Bone marrow (tissue), 2 donors: Measurements from ENCODE around the gene GOLGA8K.
"Not testable (repeated sequence)": the region's sequence is repeated elsewhere in the genome, so short reads cannot be mapped to it uniquely, and the experiment has no call there.

Experiments used
- DNase-seq, 2 donors: peaks; one replicate each; lab custom pipeline; 2025; lab: John Stamatoyannopoulos, UW

Gene GOLGA8K, protein sequence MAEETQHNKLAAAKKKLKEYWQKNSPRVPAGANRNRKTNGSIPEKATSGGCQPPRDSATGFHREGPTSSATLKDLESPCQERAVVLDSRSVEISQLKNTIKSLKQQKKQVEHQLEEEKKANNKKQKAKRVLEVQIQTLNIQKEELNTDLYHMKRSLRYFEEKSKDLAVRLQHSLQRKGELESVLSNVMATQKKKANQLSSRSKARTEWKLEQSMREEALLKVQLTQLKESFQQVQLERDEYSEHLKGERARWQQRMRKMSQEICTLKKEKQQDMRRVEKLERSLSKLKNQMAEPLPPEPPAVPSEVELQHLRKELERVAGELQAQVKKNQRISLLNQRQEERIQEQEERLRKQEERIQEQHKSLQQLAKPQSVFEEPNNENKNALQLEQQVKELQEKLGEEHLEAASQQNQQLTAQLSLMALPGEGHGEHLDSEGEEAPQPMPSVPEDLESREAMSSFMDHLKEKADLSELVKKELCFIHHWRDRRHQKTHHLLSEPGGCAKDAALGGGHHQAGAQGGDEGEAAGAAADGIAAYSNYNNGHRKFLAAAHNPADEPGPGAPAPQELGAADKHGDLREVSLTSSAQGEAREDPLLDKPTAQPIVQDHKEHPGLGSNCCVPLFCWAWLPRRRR

DNA sequence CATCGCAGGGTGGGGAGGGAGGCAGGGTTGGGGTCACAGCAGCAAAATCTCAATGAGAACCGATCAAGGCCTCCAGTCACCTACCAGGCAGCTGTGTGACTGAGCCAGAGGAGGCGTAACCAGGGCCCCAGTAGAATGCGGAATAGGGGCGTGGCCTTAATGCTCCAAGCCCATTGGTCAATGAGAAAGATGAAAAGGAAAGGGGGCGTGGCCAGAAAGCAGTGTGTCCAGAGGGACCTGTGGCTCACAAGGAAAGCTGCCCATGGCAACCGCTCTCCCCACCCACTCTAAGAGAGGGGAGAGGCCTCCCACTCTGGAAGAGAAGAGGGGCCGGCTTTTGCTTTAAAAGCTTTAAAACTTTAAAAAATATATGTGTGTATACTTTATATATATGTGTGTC lies at the start of gene GOLGA8K:
Gene GOLGA8K, minus strand, starts transcription at position 101 of the 400 bp plus-strand sequence. Its CDS starts 98 bp downstream, at position 3.
- not testable (repeated sequence) for DNase-seq

DNA sequence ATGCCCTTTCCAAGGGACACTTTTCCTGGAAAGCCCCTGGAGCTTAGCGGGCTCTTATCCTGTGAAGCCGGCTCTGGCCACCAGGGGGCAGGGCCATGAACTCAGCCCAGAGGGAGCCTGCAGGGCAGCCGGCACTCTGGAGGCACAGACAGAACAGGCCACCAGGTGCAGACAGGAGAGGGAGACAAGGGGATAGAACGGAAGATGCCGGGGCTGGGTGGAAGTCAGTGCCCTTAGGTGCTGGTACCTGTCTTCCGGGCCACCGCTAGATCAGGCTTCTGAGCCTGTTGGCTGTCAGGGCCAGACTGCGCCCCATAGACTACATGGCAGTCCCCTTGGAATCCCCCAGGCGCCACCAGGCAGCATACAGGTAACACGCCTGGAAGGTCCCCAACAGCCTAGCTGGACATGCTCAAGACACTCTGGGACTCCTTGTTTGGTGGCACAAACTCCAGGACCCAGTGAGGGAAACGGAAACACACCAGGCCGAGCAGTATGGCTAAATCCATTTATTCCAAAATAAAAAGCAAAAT lies 37.4 kb upstream of the GOLGA8K start:
- DNase-seq, result not testable (repeated sequence)

DNA sequence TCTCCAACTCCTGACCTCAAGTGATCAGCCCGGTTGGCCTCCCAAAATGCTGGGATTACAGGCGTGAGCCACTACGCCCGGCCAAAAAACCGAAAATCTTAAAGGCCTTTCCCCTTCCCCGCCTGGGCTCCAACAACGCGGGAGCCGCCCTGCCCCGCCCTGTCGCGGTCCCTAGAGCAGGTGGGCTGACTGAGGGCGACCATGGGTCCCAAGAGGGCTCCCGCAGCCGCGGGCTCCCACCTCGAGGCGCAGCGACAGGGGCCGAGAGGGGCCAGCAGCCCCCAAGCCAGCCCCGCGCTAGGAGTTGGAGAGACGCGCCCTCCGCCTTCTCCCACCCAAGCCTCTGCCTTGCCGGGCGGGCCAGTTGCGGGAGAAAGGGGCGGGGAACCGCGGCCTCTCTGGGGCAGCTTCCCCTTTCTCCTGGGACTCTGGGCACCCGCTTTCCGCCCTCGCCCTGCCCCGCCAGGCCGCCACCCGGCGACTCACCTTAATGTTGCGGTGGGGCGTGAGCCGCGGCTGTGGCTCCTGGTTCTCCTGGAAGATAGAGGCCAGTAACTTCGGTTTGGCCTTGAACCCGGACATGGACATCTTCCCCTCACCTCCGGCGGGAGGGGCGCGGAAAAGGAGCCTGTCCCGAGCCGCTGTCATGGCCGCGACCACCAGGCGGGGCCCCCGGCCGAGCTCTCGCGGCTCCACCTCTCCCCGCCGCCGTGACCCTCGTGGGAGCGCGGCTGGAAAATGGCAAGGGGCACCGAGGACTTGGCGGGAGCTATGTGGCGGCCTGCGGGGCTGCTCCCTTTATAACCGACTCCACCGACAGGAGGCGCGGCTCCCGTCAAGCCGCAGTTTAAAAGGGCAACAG lies 31.2 kb upstream of the GOLGA8K start:
- DNase-seq, result not testable (repeated sequence)

DNA sequence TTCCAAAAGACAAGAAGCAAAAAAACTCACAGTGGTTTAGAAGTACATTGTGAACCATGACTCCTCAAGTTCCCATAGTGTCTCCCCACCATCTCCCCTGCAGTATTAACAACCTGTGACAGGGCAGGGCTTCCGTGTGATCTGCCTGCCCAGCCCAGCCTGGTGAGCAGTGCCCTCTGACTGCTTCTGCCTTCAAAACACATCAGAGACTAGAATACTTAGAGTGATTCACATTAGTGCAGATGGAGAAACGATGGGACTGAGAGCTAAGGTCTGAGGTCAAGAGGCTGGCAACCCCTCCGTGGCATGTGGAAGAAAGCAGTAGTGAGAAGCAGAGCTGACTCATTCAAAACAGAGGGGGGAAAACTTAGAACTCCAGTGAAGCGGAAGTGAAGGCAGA lies 24.5 kb upstream of the GOLGA8K start:
- not testable (repeated sequence) for DNase-seq

DNA sequence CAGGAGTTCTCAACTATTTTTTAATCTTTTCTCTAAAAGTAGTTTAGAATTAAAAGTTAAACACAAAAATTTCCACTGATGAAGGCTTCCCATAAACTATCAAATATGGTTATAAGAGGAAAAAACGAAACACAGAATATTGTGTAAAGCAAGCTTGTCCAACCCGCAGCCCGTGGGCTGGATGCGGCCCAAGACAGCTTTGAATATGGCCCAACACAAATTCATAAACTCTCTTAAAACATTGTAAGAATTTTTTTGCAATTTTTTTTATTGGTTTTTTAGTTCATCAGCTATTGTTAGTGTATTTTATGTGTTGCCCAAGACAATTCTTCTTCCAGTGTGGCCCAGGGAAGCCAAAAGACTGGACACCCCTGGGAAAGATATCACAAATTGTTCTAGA lies 23.4 kb upstream of the GOLGA8K start:
- DNase-seq, result not testable (repeated sequence)

DNA sequence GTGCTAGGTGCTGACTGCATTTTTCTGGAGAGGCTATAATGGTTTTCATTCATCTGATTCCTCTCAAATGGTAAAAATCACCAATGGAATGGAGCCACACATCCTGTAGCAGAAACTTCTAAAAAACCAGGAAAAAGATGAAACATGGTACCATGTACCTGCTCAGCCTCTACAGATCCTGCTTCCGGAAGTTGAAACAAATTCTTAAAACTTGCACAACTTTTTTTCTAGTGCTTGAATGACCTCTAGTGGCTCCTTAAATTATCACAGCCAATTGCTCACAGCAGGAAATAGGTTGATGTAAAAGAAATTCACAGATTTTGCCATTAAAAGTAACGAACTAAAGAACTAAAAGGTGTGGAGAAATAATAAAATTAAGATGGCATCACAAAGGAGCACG lies 4.8 kb upstream of the GOLGA8K start:
- DNase-seq, result not testable (repeated sequence)

DNA sequence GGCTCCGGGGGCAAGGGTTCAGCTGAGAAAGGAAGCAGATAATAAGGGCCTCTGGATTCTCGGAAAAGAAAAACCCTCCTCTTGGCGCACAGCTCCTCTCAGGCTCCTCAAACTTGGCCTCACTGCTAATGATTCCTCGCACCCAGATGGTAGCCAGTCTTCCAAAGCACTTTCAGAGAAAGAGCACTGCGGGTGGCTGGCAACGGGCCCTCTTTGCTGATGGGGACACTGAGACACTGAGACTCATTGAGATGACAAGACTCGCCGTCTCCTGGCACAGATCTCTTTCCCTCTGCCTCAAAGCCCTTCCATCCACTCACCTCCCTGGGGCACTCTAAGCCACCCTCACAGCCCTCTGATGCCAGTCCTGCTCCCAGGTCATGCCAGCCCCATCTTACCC lies 6.6 kb downstream of the GOLGA8K start:
- not testable (repeated sequence) for DNase-seq

DNA sequence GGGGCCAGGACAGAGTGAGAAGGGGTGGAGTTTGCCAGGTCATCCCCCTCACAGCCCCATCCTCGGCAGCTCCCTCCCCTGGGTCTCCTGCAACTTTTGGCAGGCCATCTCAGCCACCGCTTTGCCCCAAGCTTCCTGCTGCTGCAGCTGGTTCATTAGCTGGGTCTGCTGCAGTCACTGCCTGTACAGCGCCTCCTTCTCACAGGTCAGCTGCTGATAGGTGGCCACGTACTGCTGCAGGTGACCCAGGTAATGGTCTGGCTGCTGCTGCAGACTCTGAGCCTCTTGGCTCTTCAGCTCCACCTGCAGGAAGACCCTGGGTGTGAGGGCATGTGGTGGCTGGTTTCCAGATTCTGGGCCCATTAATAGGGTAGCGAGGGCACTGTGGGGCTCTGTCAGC lies 8.3 kb downstream of the GOLGA8K start:
- not testable (repeated sequence) for DNase-seq

DNA sequence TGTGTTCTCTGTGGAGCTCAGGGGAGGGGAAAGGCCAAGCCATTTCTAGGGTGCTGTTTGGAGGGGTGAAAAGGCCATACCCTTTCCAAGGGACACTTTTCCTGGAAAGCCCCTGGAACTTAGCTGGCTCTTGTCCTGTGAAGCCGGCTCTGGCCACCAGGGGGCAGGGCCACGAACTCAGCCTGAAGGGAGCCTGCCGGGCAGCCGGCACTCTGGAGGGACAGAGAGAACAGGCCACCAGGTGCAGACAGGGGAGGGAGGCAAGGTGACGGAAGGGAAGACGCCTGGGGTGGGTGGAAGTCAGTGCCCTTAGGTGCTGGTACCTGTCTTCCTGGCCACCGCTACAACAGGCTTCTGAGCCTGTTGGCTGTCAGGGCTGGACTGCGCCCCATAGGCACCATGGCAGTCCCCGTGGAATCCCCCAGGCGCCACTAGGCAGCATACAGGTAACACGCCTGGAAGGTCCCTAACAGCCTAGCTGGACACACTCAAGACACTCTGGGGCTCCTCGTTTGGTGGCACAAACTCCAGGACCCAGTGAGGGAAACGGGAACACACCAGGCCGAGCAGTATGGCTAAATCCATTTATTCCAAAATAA lies 14.9 kb downstream of the GOLGA8K start:
- not testable (repeated sequence) for DNase-seq

DNA sequence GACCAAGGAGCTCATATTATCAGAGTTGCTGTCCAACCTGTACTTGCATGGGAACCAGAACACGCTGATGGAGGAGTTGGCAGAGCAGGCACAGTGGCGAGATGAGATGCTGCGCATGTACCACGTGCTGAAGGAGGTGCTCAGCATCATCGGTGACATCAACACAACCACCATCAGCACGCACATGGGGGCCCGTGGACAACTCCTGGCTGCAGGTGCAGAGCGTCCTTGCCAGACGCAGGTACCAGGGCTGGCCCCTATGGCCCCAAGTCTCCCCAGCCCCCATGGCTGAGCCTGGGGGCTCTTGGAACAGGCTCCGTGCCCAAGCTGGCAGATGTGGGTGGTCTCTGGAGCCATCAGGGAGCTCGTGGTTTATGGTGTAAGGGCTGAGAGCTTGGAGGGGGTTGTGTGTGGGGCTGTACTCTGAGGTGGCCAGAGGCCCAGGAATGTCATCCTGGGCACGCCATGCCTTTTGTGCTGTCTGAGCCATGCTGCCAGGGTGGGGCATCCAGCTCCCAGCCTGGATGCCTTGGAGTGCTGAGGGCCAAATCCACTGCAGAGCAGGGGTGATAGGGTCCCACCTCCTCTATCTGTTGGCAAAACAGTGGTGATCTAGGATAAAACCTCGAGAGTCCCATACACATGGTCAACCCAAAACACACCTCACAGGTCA lies 17.1 kb downstream of the GOLGA8K start:
- not testable (repeated sequence) for DNase-seq

DNA sequence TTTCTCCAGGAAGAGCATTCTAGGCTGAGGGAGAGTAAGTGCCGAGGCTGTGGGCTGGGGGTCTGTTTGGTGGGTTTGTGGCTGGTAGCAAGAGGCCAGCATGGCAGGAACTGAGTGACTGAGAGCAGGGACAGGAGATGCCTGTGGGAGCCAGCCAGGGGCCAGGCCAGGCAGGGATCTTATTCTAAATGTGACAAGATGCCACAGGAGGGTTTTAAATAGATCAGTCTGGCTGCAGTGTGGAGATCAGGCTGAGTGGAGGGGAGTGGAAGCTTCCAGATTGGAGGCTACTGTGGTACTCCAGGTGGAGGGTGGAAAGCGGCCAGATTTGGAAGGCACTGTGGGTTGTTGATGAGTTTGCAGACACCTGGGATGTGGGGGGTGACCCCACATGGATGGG lies 28.9 kb downstream of the GOLGA8K start:
- not testable (repeated sequence) for DNase-seq

DNA sequence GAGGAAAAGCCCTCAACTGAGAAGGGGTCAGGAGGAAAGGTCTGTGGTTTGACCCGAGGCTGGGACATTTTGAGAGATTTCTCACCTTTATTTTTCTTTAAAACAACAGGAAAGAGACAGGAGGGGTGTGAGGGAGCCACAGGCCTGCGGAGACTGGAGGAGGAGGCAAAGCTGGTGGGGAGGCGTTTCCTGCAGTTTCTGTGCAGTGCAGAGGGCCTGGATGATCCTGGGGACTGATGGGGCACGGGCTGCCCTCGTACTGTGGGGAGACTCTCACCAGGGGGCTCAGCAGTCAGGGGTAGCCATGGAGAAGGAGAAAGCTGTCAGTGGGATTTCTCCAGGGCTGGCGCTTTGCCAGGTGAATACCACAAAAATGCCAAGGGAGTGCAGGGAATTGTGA lies 29.4 kb downstream of the GOLGA8K start:
- not testable (repeated sequence) for DNase-seq

DNA sequence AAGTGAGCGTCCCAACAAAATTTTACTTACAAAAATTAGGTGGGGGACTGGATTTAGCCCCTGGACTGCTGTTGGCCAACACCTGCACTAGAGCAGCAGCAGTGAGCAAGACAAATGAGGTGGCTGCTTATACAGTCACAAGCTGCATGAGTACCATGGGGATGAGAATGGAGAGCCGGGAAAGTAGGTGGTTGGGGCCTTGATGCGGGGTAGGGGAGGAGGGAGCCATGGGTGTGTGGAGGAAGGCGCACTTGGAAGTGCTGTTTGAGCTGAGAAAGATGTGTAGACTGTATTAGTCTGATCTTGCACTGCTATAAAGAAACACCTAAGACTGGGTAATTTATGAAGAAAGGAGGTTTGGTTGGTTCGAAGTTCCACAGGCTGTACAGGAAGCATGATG lies 31.0 kb downstream of the GOLGA8K start:
- DNase-seq, result not testable (repeated sequence)

DNA sequence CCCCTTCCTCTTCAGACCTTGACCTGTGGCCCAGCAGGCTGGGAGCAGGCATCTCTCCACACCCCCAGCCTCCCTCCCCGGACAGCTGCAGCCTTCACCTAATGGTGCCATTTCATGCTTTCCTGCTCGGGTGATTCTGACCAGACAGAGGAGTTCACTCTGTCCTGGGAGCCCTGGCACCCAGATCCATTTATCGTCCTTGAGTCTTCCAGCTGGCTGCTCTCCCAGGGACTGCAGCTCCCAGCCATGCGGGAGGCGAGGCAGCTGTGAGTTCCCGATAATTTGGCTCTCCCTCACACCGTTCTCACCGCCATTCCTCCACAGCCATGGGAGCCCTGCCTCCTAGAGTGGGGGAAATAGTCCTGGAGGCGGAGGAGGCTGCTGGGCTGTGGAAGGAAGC lies 32.6 kb downstream of the GOLGA8K start:
- DNase-seq, result not testable (repeated sequence)

DNA sequence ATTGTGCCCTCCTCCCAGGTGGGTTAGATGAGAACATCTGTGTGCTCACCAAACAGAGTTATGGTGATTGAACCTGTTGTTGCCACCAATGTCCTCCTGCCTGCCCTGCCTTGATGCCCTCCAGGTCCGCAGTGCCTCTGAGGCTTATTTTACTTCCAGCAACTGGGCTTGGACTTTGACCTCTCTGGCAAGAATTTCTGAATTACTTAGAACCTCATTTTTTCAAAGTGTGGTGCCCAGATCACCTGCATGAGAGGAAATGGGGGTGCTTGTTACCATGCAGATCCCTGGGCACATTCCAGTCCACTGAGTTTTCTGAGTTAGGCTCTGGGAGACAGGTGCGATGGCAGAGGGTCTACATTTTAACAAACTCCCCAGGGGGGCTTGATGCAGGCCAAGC lies 33.0 kb downstream of the GOLGA8K start:
- DNase-seq, result not testable (repeated sequence)

DNA sequence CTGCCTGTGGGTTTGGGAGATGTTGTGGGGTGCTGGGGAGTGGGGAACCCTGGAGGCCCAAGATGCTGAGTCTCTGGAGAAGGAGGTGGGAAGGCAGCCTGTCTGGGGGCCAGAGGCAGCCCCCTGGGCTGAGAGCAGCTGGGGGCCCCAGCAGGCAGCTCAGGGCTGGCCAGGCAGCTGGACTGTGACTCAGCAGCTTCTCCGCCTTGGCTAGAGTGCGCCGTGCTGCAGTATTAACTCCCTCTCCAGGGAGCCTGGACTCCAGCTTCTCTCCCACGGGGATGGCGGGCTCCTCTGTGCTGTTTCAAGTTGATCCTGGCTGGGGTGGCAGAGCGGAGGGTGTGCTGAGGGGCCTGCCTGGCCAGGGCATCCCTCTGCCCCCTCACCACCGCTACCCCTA lies 36.6 kb downstream of the GOLGA8K start:
- not testable (repeated sequence) for DNase-seq

DNA sequence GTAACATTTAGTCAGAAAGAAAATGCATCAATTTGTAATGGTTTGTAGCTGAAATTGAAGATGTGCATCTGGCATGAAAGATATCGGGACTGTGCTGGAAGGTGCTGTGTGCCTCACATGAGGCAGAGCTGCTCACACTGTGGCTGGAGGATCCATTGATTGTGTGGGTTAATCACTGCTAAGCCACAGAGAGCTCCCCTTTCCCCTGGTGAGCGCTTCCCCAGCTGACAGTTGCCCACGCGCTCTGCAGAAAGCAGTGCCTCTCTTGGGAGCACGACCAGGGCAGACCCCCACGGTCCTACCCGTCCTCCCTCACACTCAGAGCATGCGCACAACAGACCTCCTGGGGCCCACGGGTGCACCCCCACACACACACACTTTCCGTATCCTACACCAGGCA lies 37.1 kb downstream of the GOLGA8K start:
- not testable (repeated sequence) for DNase-seq

DNA sequence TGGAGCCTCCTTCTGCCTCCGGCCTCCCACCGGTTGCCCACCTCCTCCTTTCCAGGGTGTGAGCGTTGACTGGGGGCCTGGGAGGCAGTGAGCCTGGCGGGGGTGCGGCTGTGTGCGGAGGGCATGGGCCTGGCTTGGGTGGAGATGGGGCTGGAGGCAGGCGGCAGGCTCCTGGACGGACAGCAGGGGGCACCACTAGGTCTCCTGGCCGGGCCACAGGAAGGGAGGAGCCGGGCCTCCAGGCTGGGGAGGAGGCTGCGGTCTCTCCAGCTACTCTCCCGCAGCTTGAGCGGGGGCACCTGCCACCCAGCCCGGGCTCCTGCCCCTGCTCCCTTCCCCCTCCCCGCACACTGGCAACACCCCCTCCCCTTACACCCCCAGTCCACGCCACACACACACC lies 38.1 kb downstream of the GOLGA8K start:
- DNase-seq, result not testable (repeated sequence)

DNA sequence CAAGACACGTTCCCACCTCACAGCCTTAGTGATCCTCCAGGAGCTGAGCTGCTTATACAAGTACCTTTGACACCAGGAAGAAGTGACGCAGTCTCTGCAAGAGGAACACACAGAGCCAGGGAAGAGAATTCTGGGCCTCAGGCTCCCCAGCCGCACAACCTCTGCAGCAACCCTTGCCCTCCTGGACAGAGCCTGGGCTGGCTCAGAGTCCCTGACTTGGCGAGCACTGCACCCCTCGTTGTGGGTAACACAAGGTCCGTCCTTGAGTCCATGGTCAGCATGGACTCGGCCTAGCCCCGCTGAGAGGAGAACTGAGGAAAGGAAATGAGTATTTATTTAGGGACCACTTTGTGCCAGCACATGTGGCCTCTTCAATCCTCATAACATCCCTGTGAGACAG lies 39.6 kb downstream of the GOLGA8K start:
- DNase-seq, result not testable (repeated sequence)

DNA sequence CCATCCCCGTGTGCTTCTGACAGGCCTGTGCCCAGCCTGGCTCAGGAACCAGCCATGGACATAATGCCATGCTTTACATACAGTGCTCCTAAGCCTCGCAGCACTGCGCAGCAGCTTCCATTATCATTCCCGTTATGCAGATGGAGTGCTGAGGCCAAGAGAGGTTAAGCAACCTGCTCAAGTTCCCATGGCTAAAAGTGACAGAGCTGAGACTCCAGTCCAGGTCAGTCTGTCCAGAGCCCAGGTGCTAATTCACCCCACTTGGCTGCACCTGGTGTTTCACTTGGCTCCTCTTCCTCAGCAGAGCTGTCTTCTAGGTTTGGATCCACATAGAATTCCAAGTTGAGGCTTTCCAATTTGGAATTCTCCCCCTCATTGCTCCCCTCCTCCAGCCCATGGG lies 41.4 kb downstream of the GOLGA8K start:
- DNase-seq, result not testable (repeated sequence)

DNA sequence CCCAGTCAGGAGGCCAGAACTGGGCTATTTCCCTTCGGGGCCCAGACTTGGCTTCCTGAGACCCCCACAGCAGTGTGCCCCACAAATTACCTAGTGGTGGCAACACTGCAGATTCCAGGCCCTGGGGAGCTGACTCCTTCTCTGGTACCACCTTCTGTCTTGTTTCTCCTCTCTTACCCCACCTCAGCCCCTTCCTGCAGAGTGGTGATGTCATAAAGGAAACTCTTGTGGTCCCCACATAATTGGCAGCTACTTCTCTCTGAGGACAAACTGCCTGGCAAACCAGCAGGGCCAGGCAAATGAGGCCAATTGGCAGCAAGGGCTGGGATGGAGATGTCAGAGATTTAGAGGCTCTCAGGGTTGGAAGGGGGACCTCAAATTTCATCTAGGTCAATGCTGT lies 44.6 kb downstream of the GOLGA8K start:
- not testable (repeated sequence) for DNase-seq
